HepG2 (cell line): ENCODE results near the gene ZFAND2B. TPM values are rescaled to one million over a fixed set of nuclear protein-coding genes. Genes with fewer than 3 reads are reported as not detected.

Source experiments
- CREB1 ChIP-seq, 2 experiments: fragments of 450-650 bp in 1 of 2; IDR thresholded peaks; 2 replicates each; pipeline ENCODE4 v1.6.1; 2016 to 2017; ENCODE audit warnings: control low read depth in 1 of 2, mild to moderate bottlenecking in 1 of 2, missing compliant biosample characterization in 1 of 2, missing genetic modification characterization in 1 of 2
- FOXK2 ChIP-seq: fragments of 450-650 bp; IDR thresholded peaks from 2 replicates; pipeline ENCODE4 v1.6.1; 2016
- GABPB1 ChIP-seq: IDR thresholded peaks from 2 replicates; pipeline ENCODE4 v1.6.1; 2016; ENCODE audit warnings: mild to moderate bottlenecking, missing genetic modification reagents, moderate library complexity, missing compliant biosample characterization
- HHEX ChIP-seq: IDR thresholded peaks from 2 replicates; pipeline ENCODE4 v1.6.1; 2016; ENCODE audit warnings: control low read depth
- HOXA9 ChIP-seq: sonication (generic); formaldehyde crosslinking; IDR thresholded peaks from 2 replicates; pipeline ENCODE4 v1.8.1; 2022; ENCODE audit warnings: missing genetic modification reagents, mild to moderate bottlenecking, moderate library complexity, borderline replicate concordance
- MAFG ChIP-seq: sonication (generic); formaldehyde crosslinking; IDR thresholded peaks from 2 replicates; pipeline ENCODE4 v1.5.1; 2020; ENCODE audit warnings: mild to moderate bottlenecking, missing genetic modification reagents
- PAWR ChIP-seq: sonication (generic); formaldehyde crosslinking; IDR thresholded peaks from 2 replicates; pipeline ENCODE4 v1.4.0; 2020; ENCODE audit warnings: missing genetic modification reagents, mild to moderate bottlenecking, borderline replicate concordance
- SALL2 ChIP-seq: sonication (generic); formaldehyde crosslinking; IDR thresholded peaks from 2 replicates; pipeline ENCODE4 v1.8.1; 2023; ENCODE audit warnings: mild to moderate bottlenecking, missing genetic modification reagents, inconsistent platforms
- ZKSCAN8 ChIP-seq: IDR thresholded peaks from 2 replicates; pipeline ENCODE4 v1.6.1; 2016; ENCODE audit warnings: borderline replicate concordance, missing genetic modification reagents, missing compliant biosample characterization
- ZNF143 ChIP-seq: sonication (generic); formaldehyde crosslinking; IDR thresholded peaks from 2 replicates; pipeline ENCODE4 v1.4.0; 2020; ENCODE audit warnings: missing genetic modification reagents
- ZNF235 ChIP-seq: sonication (generic); formaldehyde crosslinking; IDR thresholded peaks from 2 replicates; pipeline ENCODE4 v1.8.1; 2023; ENCODE audit warnings: mild to moderate bottlenecking, missing genetic modification reagents, borderline replicate concordance
- ZNF256 ChIP-seq: sonication (generic); formaldehyde crosslinking; conservative IDR thresholded peaks from 2 replicates; pipeline ENCODE4 v1.4.0; 2020; ENCODE audit warnings: missing genetic modification reagents
- ZNF335 ChIP-seq: sonication (generic); formaldehyde crosslinking; IDR thresholded peaks from 2 replicates; pipeline ENCODE4 v1.4.0; 2020; ENCODE audit warnings: missing genetic modification reagents
- ZNF407 ChIP-seq: sonication (generic); formaldehyde crosslinking; IDR thresholded peaks from one replicate; pipeline ENCODE4 v1.5.1; 2020; ENCODE audit warnings: mild to moderate bottlenecking, missing genetic modification reagents; ENCODE audit errors: not compliant biosample characterization
- ZNF451 ChIP-seq: sonication (generic); formaldehyde crosslinking; IDR thresholded peaks from 2 replicates; pipeline ENCODE4 v1.5.0; 2020; ENCODE audit warnings: mild to moderate bottlenecking, missing genetic modification reagents
- polyA plus RNA-seq, 8 experiments: library from polyadenylated mRNA; depleted of rRNA in 3 of 8; stranded (reverse) in 7 of 8; unstranded in 1 of 8; fragments of >200 nt; fragmentation: Illumina TruSeq in 4 of 8; extraction: Trizol in 4 of 8; gene quantifications; 2 replicates each; pipeline versions ENCODE4 v1.2.1 to v1.2.3, GENCODE V29; 2011 to 2016; ENCODE audit warnings: low read depth in 4 of 8, missing spikeins in 1 of 8, mixed read lengths in 1 of 8; ENCODE audit not compliant: insufficient read depth in 1 of 8
- total RNA-seq, 5 experiments: library from RNA; depleted of rRNA; stranded (reverse); fragments of >200 nt; fragmentation: Illumina TruSeq; extraction: Trizol; gene quantifications; 2 replicates each; pipeline ENCODE4 v1.2.3, GENCODE V29; 2016; ENCODE audit warnings: low read depth in 1 of 5
- TF ChIP-seq, protein P1 (sequence below): IDR thresholded peaks from 2 replicates; pipeline ENCODE4 v1.4.0; 2020; ENCODE audit warnings: mild to moderate bottlenecking, missing genetic modification reagents

ZFAND2B gene
- total and polyA plus RNA-seq, 2 of the 13 experiments (the other 11 are each of a cell fraction or from before 2014, with no cell fraction given): 53.3 to 115 TPM

DNA sequence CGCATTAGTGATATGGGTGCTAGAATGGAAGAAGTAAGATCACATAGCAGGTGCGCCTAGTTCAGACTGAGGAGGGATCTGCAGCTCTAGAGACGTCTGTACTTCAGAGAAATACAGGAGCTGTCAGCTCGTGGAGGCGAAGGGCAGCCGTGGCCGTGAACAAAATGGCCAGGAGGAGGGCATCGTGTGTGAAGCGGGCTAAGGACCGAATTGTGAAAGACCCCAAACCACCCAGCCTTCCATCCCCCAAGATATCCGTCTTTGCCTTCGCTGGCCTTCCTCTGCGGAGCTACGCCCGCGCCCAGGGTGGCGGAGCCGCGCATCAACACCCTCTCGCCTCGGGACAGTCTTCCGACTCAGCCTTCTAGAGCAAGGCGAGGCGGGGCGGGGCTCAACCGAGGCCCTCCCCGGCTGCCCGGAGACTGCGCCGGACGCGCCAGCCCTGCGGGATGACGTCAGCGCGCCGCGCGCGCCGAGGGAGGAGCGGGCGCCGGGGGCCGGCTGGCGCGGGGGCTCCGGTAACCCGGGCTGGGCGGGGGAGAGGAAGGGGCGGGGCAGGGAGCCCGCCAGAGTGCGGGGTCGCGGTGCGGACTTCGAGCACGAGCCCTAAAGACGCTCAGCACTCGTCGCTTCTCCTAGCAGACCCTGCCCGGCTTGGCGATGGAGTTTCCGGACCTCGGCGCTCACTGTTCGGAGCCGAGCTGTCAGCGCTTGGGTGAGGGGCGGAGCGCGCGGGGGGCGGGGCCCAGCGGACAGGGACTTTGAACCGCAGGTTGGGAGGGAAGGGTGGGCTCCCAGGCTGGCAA is at the start of gene ZFAND2B (continued):
- TF ChIP-seq, protein P1, sequence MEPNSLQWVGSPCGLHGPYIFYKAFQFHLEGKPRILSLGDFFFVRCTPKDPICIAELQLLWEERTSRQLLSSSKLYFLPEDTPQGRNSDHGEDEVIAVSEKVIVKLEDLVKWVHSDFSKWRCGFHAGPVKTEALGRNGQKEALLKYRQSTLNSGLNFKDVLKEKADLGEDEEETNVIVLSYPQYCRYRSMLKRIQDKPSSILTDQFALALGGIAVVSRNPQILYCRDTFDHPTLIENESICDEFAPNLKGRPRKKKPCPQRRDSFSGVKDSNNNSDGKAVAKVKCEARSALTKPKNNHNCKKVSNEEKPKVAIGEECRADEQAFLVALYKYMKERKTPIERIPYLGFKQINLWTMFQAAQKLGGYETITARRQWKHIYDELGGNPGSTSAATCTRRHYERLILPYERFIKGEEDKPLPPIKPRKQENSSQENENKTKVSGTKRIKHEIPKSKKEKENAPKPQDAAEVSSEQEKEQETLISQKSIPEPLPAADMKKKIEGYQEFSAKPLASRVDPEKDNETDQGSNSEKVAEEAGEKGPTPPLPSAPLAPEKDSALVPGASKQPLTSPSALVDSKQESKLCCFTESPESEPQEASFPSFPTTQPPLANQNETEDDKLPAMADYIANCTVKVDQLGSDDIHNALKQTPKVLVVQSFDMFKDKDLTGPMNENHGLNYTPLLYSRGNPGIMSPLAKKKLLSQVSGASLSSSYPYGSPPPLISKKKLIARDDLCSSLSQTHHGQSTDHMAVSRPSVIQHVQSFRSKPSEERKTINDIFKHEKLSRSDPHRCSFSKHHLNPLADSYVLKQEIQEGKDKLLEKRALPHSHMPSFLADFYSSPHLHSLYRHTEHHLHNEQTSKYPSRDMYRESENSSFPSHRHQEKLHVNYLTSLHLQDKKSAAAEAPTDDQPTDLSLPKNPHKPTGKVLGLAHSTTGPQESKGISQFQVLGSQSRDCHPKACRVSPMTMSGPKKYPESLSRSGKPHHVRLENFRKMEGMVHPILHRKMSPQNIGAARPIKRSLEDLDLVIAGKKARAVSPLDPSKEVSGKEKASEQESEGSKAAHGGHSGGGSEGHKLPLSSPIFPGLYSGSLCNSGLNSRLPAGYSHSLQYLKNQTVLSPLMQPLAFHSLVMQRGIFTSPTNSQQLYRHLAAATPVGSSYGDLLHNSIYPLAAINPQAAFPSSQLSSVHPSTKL: no peak; the same call in none of the 2 replicates
- TF ChIP-seq ZKSCAN8 (CRISPR knock-in tag) (peak; percentile 78; the same call in 1 of the 2 replicates), ZNF451 (CRISPR knock-in tag) (peak; percentile 75; the same call in 1 of the 2 replicates), ZNF143 (CRISPR knock-in tag) (no peak), ZNF335 (peak; percentile 80), MAFG (CRISPR knock-in tag) (no peak), GABPB1 (peak; percentile 72), CREB1 (IDR thresholded peaks at IDR 0.05) (peak; percentile 97), CREB1 (CRISPR knock-in tag; IDR thresholded peaks at IDR 0.05) (no peak), HOXA9 (0 out of 2 replicates have a peak, but pooled peaks have one; percentile 40), ZNF235 (CRISPR knock-in tag) (peak; percentile 87; the same call in 1 of the 2 replicates), ZNF256 (no peak), ZNF407 (CRISPR knock-in tag) (no peak), PAWR (CRISPR knock-in tag) (no peak), SALL2 (CRISPR knock-in tag) (peak; percentile 80), HHEX (no peak), FOXK2 (no peak)
